Lung (tissue), 12 donors: ENCODE results near the gene NPBWR2. TPM values are rescaled to one million over a fixed set of nuclear protein-coding genes. Genes with fewer than 3 reads are reported as not detected.
"Not testable (repeated sequence)": the region's sequence is repeated elsewhere in the genome, so short reads cannot be mapped to it uniquely, and the experiment has no call there.

Source experiments
- ATAC-seq: fragments of 200-7000 bp; cut with Tn5 transposase; one replicate; pipeline ENCODE4 v1.9.1; 2020; ENCODE audit warnings: moderate number of reproducible peaks; ENCODE audit not compliant: insufficient read depth, low FRiP score
- DNase-seq, 3 donors: peaks; one replicate each; pipeline ENCODE4 v3.0.0-alpha.2; 2013 to 2017
- H3K27ac ChIP-seq, 2 donors: one replicate each; pipeline ENCODE4 v1.5.1; 2013; ENCODE audit warnings: mild to moderate bottlenecking in 2 of 2, moderate library complexity in 2 of 2, control low read depth in 1 of 2, inconsistent platforms in 1 of 2, low read depth in 1 of 2, low read length in 1 of 2
- H3K27me3 ChIP-seq, 3 donors: one replicate each; pipeline ENCODE4 v1.5.1; 2013; ENCODE audit warnings: low read length in 2 of 3; ENCODE audit not compliant: control insufficient read depth in 3 of 3, insufficient read depth in 3 of 3
- H3K36me3 ChIP-seq, 4 donors: one replicate each; pipeline ENCODE4 v1.5.1; 2013; ENCODE audit warnings: low read length in 4 of 4, mild to moderate bottlenecking in 1 of 4, moderate library complexity in 1 of 4; ENCODE audit not compliant: control insufficient read depth in 4 of 4, insufficient read depth in 4 of 4
- H3K4me1 ChIP-seq, 5 donors: one replicate each; pipeline ENCODE4 v1.5.1; 2013; ENCODE audit warnings: low read length in 5 of 5, mild to moderate bottlenecking in 2 of 5, moderate library complexity in 1 of 5; ENCODE audit not compliant: control insufficient read depth in 5 of 5, insufficient read depth in 5 of 5
- H3K4me3 ChIP-seq: one replicate; pipeline ENCODE4 v1.5.1; 2013; ENCODE audit warnings: mild to moderate bottlenecking, control low read depth, moderate library complexity
- H3K9ac ChIP-seq, 2 donors: one replicate each; pipeline ENCODE4 v1.5.1; 2013; ENCODE audit warnings: low read length in 2 of 2, control low read depth in 1 of 2; ENCODE audit not compliant: insufficient read depth in 1 of 2
- H3K9me3 ChIP-seq, 4 donors: one replicate each; pipeline ENCODE4 v1.5.1; 2013; ENCODE audit warnings: low read length in 3 of 4, mild to moderate bottlenecking in 1 of 4, moderate library complexity in 1 of 4; ENCODE audit not compliant: control insufficient read depth in 4 of 4, insufficient read depth in 3 of 4
- CTCF ChIP-seq: IDR thresholded peaks from 2 replicates; pipeline ENCODE4 v1.5.1; 2012; ENCODE audit warnings: mild to moderate bottlenecking; ENCODE audit errors: control extremely low read depth, extremely low read depth
- WGBS, 2 donors: extraction: QIAGEN DNeasy Blood & Tissue Kit; methylation state at CpG; one replicate each; pipeline ENCODE4 v1.1.7; 2013; 5-methylcytosine and 5-hydroxymethylcytosine counted together
- polyA plus RNA-seq, 2 donors: library from polyadenylated mRNA; stranded (reverse); fragments of 200-250 nt; gene quantifications; one replicate each; pipeline ENCODE4 v1.2.1, GENCODE V29; 2013
- total RNA-seq, 2 donors: library from RNA; depleted of rRNA in 1 of 2; stranded (reverse); fragments of >200 nt in 1 of 2; gene quantifications; one replicate each; pipeline ENCODE4 v1.2.1, GENCODE V29; 2014 to 2021
- donor health status: control.
- donor health status: control.
- donor health status: Bipolar disorder and iron deficiency.
- donor health status: healthy.
- donor health status: DM: yes; HTN: yes; CAD: no.

The NPBWR2 gene
- total and polyA plus RNA-seq, 4 donors = not detected

GRCh38 chr20:64119681-64120341 is 12.4 kb upstream of the NPBWR2 start:
- Histone ChIP-seq H3K27ac (no peak overlapping the region), H3K9me3 (no peaks in the 10 kb centered on the region), H3K4me3 (no peak overlapping the region), H3K9ac (no peak overlapping the region), H3K27me3 (no peaks in the 10 kb centered on the region), H3K4me1 (peaks cover 0 to 5% (median 0%) of the 10 kb centered on the region in 5 donors), H3K36me3 (no peaks in the 10 kb centered on the region)
- 60 to 62% methylated on average over 13 to 14 of the region's 14 CpGs for WGBS, 2 donors
- no peak for ATAC-seq
- DNase-seq = no peak
- TF ChIP-seq CTCF = no peak

- peaks cover 0 to 5% (median 0%) of the 10 kb centered on the region in 5 donors for H3K4me1 ChIP-seq
- H3K9ac ChIP-seq = no peak overlapping the region
- H3K27me3 ChIP-seq = no peaks in the 10 kb centered on the region
- no peak overlapping the region for H3K27ac ChIP-seq
- DNase-seq = no peak
- 82 to 89% methylated on average over 8 of the region's 8 CpGs for WGBS, 2 donors
- H3K4me3 ChIP-seq = no peak overlapping the region
- no peak for TF ChIP-seq CTCF
- no peaks in the 10 kb centered on the region for H3K9me3 ChIP-seq
- ATAC-seq = no peak
- H3K36me3 ChIP-seq = no peaks in the 10 kb centered on the region
These were observed 11.9 kb upstream of the NPBWR2 start for GRCh38 chr20:64119301-64119680.

GRCh38 chr20:64117432-64117777 is 10.0 kb upstream of the NPBWR2 start:
- not testable (repeated sequence) for DNase-seq, H3K4me3 ChIP-seq, H3K27me3 ChIP-seq, H3K27ac ChIP-seq, H3K9ac ChIP-seq, H3K4me1 ChIP-seq, H3K9me3 ChIP-seq, H3K36me3 ChIP-seq, ATAC-seq
- 87 to 90% methylated on average over 3 to 4 of the region's 6 CpGs for WGBS, 2 donors

- no peak for ATAC-seq
- WGBS, 2 donors = 75 to 93% methylated on average over 16 to 17 of the region's 17 CpGs
- DNase-seq = no peak
- no peak overlapping the region for H3K27ac ChIP-seq
- no peak for TF ChIP-seq CTCF
- H3K9ac ChIP-seq = no peak overlapping the region
- peaks cover 0 to 5% (median 0%) of the 10 kb centered on the region in 5 donors for H3K4me1 ChIP-seq
- no peak overlapping the region for H3K4me3 ChIP-seq
- no peaks in the 10 kb centered on the region for H3K27me3 ChIP-seq
- H3K36me3 ChIP-seq = no peaks in the 10 kb centered on the region
- H3K9me3 ChIP-seq = no peaks in the 10 kb centered on the region
These were observed 9.4 kb upstream of the NPBWR2 start for GRCh38 chr20:64116541-64117431.
